HCT116 (cell line): ENCODE data around the gene SELENBP1. TPM values are rescaled to one million over a fixed set of nuclear protein-coding genes. Genes with fewer than 3 reads are reported as not detected.

Experiments
- ATAC-seq: fragments of 200-7000 bp; cut with Tn5 transposase; 2 replicates; pipeline ENCODE4 v1.9.1; 2020; ENCODE audit warnings: mild to moderate bottlenecking, moderate library complexity
- BruUV-seq: library from RNA; stranded (reverse); fragments of 400-500 nt; replicated peaks from 2 replicates; lab custom pipeline; 2021; lab: Mats Ljungman, UMichigan
- CTCF ChIA-PET: fragments of 300-600 bp; sonication (Branson Sonifier 250); formaldehyde crosslinking; loops from one replicate; lab custom pipeline; 2021; ENCODE audit warnings: antibody characterized with exemption; lab: Charles Lee
- POLR2A ChIA-PET: fragments of 300-600, 350-600 bp; sonication (Branson Sonifier 250); formaldehyde crosslinking; loops from one replicate; lab custom pipeline; 2021; ENCODE audit warnings: antibody characterized with exemption; lab: Charles Lee
- RAD21 ChIA-PET, 2 experiments: fragments of 300-600 bp; sonication (Branson Sonifier 250); formaldehyde crosslinking; loops; one replicate each; lab custom pipeline; 2023; ENCODE audit warnings: low total read pairs in 2 of 2; ENCODE audit not compliant: uncharacterized antibody in 2 of 2, unreplicated experiment in 2 of 2, low non-redundant PET in 1 of 2; lab: Charles Lee
- DNase-seq: peaks from one replicate; pipeline ENCODE4 v3.0.0-alpha.2; 2010; ENCODE audit warnings: low read depth, low spot score
- H2AFZ ChIP-seq: fragments of 200-600 bp; shearing (Covaris generic), sonication (generic); 2 replicates; pipeline ENCODE4 v1.6.1; 2017; ENCODE audit warnings: low read depth, mixed run types, mixed read lengths, antibody characterized with exemption, low read length; ENCODE audit not compliant: poor library complexity, severe bottlenecking
- H3K27ac ChIP-seq: 2 replicates; pipeline ENCODE4 v1.5.1; 2012; ENCODE audit warnings: low read depth, low read length
- H3K27me3 ChIP-seq: fragments of 200-600 bp; sonication (generic); 2 replicates; pipeline ENCODE4 v1.6.1; 2016; ENCODE audit warnings: mixed run types, low read length, mixed read lengths; ENCODE audit not compliant: insufficient read depth
- H3K36me3 ChIP-seq, 2 experiments: fragments of 200-500 bp in 1 of 2; fragments of 200-600 bp in 1 of 2; sonication (Bioruptor generic) in 1 of 2; sonication (generic) in 1 of 2; 2 replicates each; pipeline versions ENCODE4 v1.5.1 to v1.6.1; 2014 to 2016; ENCODE audit warnings: low read length in 2 of 2, inconsistent platforms in 1 of 2, mixed read lengths in 1 of 2, mixed run types in 1 of 2; ENCODE audit not compliant: insufficient read depth in 2 of 2, control insufficient read depth in 1 of 2
- H3K4me1 ChIP-seq, 2 experiments: fragments of 200-600 bp in 1 of 2; sonication (generic) in 1 of 2; 2 replicates each; pipeline versions ENCODE4 v1.5.1 to v1.6.1; 2012 to 2017; ENCODE audit warnings: low read length in 2 of 2, inconsistent platforms in 1 of 2, mild to moderate bottlenecking in 1 of 2, mixed read lengths in 1 of 2, mixed run types in 1 of 2, moderate library complexity in 1 of 2; ENCODE audit not compliant: insufficient read depth in 2 of 2, control insufficient read depth in 1 of 2
- H3K4me2 ChIP-seq: fragments of 200-600 bp; sonication (generic); 2 replicates; pipeline ENCODE4 v1.6.1; 2017; ENCODE audit warnings: mixed run types, low read length, mixed read lengths
- H3K4me3 ChIP-seq, 2 experiments: fragments of 200-600 bp in 1 of 2; sonication (generic) in 1 of 2; replicated peaks in 1 of 2; 2 replicates each; pipeline ENCODE4 v1.5.1; 2011 to 2016; ENCODE audit warnings: low read length in 2 of 2, control low read depth in 1 of 2, low read depth in 1 of 2, mild to moderate bottlenecking in 1 of 2, mixed read lengths in 1 of 2, mixed run types in 1 of 2
- H3K79me2 ChIP-seq: fragments of 200-600 bp; sonication (generic); 2 replicates; pipeline ENCODE4 v1.6.1; 2017; ENCODE audit warnings: mild to moderate bottlenecking, mixed run types, low read length, moderate library complexity, mixed read lengths; ENCODE audit not compliant: insufficient read depth
- H3K9ac ChIP-seq: fragments of 200-600 bp; sonication (generic); 2 replicates; pipeline ENCODE4 v1.6.1; 2016; ENCODE audit warnings: low read length, mixed read lengths
- H3K9me2 ChIP-seq: fragments of 200-600 bp; sonication (generic), shearing (Covaris generic); 2 replicates; pipeline ENCODE4 v1.6.1; 2017; ENCODE audit warnings: mixed run types, mild to moderate bottlenecking, moderate library complexity; ENCODE audit not compliant: insufficient read depth
- H3K9me3 ChIP-seq, 2 experiments: fragments of 200-500 bp in 1 of 2; fragments of 200-600 bp in 1 of 2; sonication (Bioruptor generic) in 1 of 2; sonication (generic) in 1 of 2; 2 replicates each; pipeline ENCODE4 v1.6.1; 2014 to 2017; ENCODE audit warnings: low read length in 2 of 2, mixed read lengths in 2 of 2, inconsistent platforms in 1 of 2, low read depth in 1 of 2, mild to moderate bottlenecking in 1 of 2, mixed run types in 1 of 2, moderate library complexity in 1 of 2; ENCODE audit not compliant: control insufficient read depth in 1 of 2, insufficient read depth in 1 of 2
- H4K20me1 ChIP-seq: fragments of 200-600 bp; sonication (generic), shearing (Covaris generic); 2 replicates; pipeline ENCODE4 v1.6.1; 2017; ENCODE audit warnings: mixed run types, mild to moderate bottlenecking, moderate library complexity; ENCODE audit not compliant: insufficient read depth
- CBX3 ChIP-seq: IDR thresholded peaks from 2 replicates; pipeline ENCODE4 v1.6.1; 2012; ENCODE audit warnings: low read depth
- CEBPB ChIP-seq: IDR thresholded peaks from 2 replicates; pipeline ENCODE4 v1.6.1; 2012; ENCODE audit warnings: low read depth
- EGR1 ChIP-seq: IDR thresholded peaks from 2 replicates; pipeline ENCODE4 v1.6.1; 2012; ENCODE audit warnings: low read depth
- ELF1 ChIP-seq: IDR thresholded peaks from 2 replicates; pipeline ENCODE4 v1.6.1; 2012; ENCODE audit warnings: low read depth, borderline replicate concordance
- FOSL1 ChIP-seq: IDR thresholded peaks from 2 replicates; pipeline ENCODE4 v1.6.1; 2012; ENCODE audit warnings: low read depth
- JUND ChIP-seq: IDR thresholded peaks from 2 replicates; pipeline ENCODE4 v1.6.1; 2012
- POLR2AphosphoS5 ChIP-seq: IDR thresholded peaks from 2 replicates; pipeline ENCODE4 v1.6.1; 2011; ENCODE audit warnings: mild to moderate bottlenecking, low read depth, low read length, moderate library complexity
- SP1 ChIP-seq: IDR thresholded peaks from 2 replicates; pipeline ENCODE4 v1.6.1; 2012; ENCODE audit warnings: low read depth
- SRF ChIP-seq: IDR thresholded peaks from 2 replicates; pipeline ENCODE4 v1.6.1; 2012; ENCODE audit warnings: low read depth
- TCF7L2 ChIP-seq: IDR thresholded peaks from 2 replicates; pipeline ENCODE4 v1.7.0; 2011; ENCODE audit warnings: borderline replicate concordance, inconsistent platforms; ENCODE audit not compliant: insufficient read depth, insufficient read length; ENCODE audit errors: extremely low read depth
- ZNF274 ChIP-seq: fragments of 200-500 bp; sonication (Bioruptor generic); IDR thresholded peaks from 2 replicates; pipeline ENCODE4 v1.6.1; 2014; ENCODE audit warnings: mild to moderate bottlenecking, low read depth, low read length, inconsistent platforms
- intact Hi-C: fragments of 100-400 bp; cut with micrococcal nuclease; formaldehyde crosslinking; loops from 2 replicates; pipeline ENCODE4 v1.10.0; 2022
- total RNA-seq: library from RNA; stranded (reverse); gene quantifications from one replicate; pipeline ENCODE4 v1.2.1, GENCODE V29; 2021; ENCODE audit not compliant: unreplicated experiment
- TF ChIP-seq, protein P1 (sequence below): IDR thresholded peaks from 2 replicates; pipeline ENCODE4 v1.6.1; 2012; ENCODE audit warnings: low read depth
- TF ChIP-seq, protein P2 (sequence below), 3 experiments: fragments of 200-600 bp in 1 of 3; sonication (generic) in 1 of 3; IDR thresholded peaks in 2 of 3; conservative IDR thresholded peaks in 1 of 3; 2 replicates each; pipeline ENCODE4 v1.5.1; 2012 to 2017; ENCODE audit warnings: low read depth in 2 of 3, low read length in 2 of 3, antibody characterized with exemption in 1 of 3, borderline replicate concordance in 1 of 3, control low read depth in 1 of 3, mild to moderate bottlenecking in 1 of 3, mixed read lengths in 1 of 3, mixed run types in 1 of 3, moderate library complexity in 1 of 3; ENCODE audit not compliant: insufficient read depth in 1 of 3
- TF ChIP-seq, protein P3 (sequence below): IDR thresholded peaks from 2 replicates; pipeline ENCODE4 v1.6.1; 2012
- TF ChIP-seq, protein P4 (sequence below): IDR thresholded peaks from 2 replicates; pipeline ENCODE4 v1.6.1; 2012

SELENBP1 gene
- total RNA-seq, 1 experiment from 2014 or later = 0.42 TPM

DNA sequence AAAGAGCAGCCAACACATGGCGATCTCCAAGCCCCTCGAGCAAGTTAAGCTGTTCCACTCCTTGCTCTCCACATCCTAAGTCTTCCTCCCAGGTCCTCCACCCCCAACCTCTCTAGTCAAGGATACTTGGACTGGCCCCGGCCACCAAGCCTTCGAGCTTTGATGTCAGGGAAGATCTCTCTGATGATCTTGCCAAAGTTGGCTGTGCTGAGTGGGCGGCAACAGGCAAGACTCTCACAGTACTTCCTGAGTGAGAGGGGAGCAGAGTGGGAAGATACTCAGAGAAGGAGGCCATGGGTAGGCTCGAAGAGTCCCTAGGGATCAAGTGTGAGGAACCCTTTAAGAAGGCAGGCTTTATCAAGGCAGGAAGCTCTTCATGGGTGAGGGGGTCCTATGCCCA lies 28.2 kb downstream of the SELENBP1 start:
- H3K27ac ChIP-seq = no peak overlapping the region
- no peaks in the 10 kb centered on the region for H3K9me3 ChIP-seq
- peaks cover 10 to 16% of the 10 kb centered on the region in 2 experiments; a peak in 1 of 4 replicates for H3K36me3 ChIP-seq
- BruUV-seq = no TSS peak
- H3K4me2 ChIP-seq = no peak overlapping the region
- H3K27me3 ChIP-seq = no peaks in the 10 kb centered on the region
- no peaks in the 10 kb centered on the region for H3K9me2 ChIP-seq
- no peak for ATAC-seq
- no peak overlapping the region for H3K4me3 ChIP-seq
- no peak overlapping the region for H2AFZ ChIP-seq
- ChIA-PET POLR2A (no interaction called here), RAD21 (no interaction called here), CTCF (no interaction called here)
- intact Hi-C loops = no loop called here
- H3K4me1 ChIP-seq = peaks cover 5 to 39% of the 10 kb centered on the region in 2 experiments
- H3K79me2 ChIP-seq = no peaks in the 10 kb centered on the region
- H3K9ac ChIP-seq = no peak overlapping the region
- TF ChIP-seq, protein P1, sequence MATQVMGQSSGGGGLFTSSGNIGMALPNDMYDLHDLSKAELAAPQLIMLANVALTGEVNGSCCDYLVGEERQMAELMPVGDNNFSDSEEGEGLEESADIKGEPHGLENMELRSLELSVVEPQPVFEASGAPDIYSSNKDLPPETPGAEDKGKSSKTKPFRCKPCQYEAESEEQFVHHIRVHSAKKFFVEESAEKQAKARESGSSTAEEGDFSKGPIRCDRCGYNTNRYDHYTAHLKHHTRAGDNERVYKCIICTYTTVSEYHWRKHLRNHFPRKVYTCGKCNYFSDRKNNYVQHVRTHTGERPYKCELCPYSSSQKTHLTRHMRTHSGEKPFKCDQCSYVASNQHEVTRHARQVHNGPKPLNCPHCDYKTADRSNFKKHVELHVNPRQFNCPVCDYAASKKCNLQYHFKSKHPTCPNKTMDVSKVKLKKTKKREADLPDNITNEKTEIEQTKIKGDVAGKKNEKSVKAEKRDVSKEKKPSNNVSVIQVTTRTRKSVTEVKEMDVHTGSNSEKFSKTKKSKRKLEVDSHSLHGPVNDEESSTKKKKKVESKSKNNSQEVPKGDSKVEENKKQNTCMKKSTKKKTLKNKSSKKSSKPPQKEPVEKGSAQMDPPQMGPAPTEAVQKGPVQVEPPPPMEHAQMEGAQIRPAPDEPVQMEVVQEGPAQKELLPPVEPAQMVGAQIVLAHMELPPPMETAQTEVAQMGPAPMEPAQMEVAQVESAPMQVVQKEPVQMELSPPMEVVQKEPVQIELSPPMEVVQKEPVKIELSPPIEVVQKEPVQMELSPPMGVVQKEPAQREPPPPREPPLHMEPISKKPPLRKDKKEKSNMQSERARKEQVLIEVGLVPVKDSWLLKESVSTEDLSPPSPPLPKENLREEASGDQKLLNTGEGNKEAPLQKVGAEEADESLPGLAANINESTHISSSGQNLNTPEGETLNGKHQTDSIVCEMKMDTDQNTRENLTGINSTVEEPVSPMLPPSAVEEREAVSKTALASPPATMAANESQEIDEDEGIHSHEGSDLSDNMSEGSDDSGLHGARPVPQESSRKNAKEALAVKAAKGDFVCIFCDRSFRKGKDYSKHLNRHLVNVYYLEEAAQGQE = no peak
- TF ChIP-seq ELF1 (no peak), ZNF274 (no peak), JUND (no peak), POLR2AphosphoS5 (no peak), SP1 (no peak)
- DNase-seq = no peak
- H4K20me1 ChIP-seq = no peaks in the 10 kb centered on the region

DNA sequence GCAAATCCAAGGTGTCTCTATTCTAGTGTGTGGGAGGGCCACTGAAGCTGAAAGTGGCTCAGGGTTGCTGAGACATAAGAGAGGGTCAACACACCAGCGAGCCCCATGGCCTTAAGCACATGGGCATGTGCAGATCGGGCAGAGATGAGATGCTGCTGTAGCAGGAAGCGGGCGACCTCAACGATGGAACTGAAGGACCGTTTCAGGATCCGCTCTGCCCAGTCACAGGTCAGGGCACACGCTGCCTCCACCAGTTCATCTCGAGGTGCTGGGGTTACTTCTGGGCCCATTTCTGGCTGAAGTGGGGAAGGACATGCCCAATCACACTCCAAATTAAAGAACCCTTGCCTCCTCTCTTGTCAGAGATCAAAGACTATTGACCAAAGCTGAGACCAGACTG lies 28.9 kb downstream of the SELENBP1 start:
- DNase-seq (no peak), ATAC-seq (no peak)
- no peaks in the 10 kb centered on the region for H3K79me2 ChIP-seq
- peaks cover 10 to 16% of the 10 kb centered on the region in 2 experiments; a peak in 1 of 4 replicates for H3K36me3 ChIP-seq
- no peak overlapping the region for H3K4me3 ChIP-seq
- H4K20me1 ChIP-seq = no peaks in the 10 kb centered on the region
- no peak overlapping the region for H3K4me2 ChIP-seq
- RAD21 ChIA-PET = no interaction called here
- no peaks in the 10 kb centered on the region for H3K9me3 ChIP-seq
- H3K9ac ChIP-seq = no peak overlapping the region
- H3K27ac ChIP-seq = no peak overlapping the region
- CTCF ChIA-PET = no interaction called here
- H3K9me2 ChIP-seq = no peaks in the 10 kb centered on the region
- no peaks in the 10 kb centered on the region for H3K27me3 ChIP-seq
- no peak overlapping the region for H2AFZ ChIP-seq
- POLR2A ChIA-PET = no interaction called here
- TF ChIP-seq, protein P2, sequence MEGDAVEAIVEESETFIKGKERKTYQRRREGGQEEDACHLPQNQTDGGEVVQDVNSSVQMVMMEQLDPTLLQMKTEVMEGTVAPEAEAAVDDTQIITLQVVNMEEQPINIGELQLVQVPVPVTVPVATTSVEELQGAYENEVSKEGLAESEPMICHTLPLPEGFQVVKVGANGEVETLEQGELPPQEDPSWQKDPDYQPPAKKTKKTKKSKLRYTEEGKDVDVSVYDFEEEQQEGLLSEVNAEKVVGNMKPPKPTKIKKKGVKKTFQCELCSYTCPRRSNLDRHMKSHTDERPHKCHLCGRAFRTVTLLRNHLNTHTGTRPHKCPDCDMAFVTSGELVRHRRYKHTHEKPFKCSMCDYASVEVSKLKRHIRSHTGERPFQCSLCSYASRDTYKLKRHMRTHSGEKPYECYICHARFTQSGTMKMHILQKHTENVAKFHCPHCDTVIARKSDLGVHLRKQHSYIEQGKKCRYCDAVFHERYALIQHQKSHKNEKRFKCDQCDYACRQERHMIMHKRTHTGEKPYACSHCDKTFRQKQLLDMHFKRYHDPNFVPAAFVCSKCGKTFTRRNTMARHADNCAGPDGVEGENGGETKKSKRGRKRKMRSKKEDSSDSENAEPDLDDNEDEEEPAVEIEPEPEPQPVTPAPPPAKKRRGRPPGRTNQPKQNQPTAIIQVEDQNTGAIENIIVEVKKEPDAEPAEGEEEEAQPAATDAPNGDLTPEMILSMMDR (IDR thresholded peaks at IDR 0.05 in 2 of 3, conservative IDR thresholded peaks at IDR 0.05 in 1 of 3; ENCODE audit: borderline replicate concordance in 1 of 3, insufficient read depth in 1 of 3, low read depth in 2 of 3, low read length in 2 of 3) = no peak
- TF ChIP-seq, protein P3, sequence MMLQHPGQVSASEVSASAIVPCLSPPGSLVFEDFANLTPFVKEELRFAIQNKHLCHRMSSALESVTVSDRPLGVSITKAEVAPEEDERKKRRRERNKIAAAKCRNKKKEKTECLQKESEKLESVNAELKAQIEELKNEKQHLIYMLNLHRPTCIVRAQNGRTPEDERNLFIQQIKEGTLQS = no peak
- no peak for TF ChIP-seq ELF1
- no peak for TF ChIP-seq SRF
- TF ChIP-seq POLR2AphosphoS5 = no peak
- TF ChIP-seq FOSL1 = no peak
- TF ChIP-seq CBX3 = no peak
- no peak for TF ChIP-seq TCF7L2
- no peak for TF ChIP-seq EGR1
- TF ChIP-seq CEBPB = no peak
- no peak for TF ChIP-seq ZNF274
- TF ChIP-seq SP1 = no peak
- TF ChIP-seq, protein P4, sequence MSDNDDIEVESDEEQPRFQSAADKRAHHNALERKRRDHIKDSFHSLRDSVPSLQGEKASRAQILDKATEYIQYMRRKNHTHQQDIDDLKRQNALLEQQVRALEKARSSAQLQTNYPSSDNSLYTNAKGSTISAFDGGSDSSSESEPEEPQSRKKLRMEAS = no peak
- TF ChIP-seq JUND = no peak
- TF ChIP-seq, all 23 proteins: peak for 0
- peaks cover 5 to 39% of the 10 kb centered on the region in 2 experiments for H3K4me1 ChIP-seq
- intact Hi-C loops = no loop called here
- BruUV-seq = no TSS peak
